OCI-M1 (cell line): ENCODE measurements around the gene NAPA.

Source experiments
- DNase-seq: peaks from one replicate; lab custom pipeline; 2025; lab: John Stamatoyannopoulos, UW

The NAPA gene

DNA sequence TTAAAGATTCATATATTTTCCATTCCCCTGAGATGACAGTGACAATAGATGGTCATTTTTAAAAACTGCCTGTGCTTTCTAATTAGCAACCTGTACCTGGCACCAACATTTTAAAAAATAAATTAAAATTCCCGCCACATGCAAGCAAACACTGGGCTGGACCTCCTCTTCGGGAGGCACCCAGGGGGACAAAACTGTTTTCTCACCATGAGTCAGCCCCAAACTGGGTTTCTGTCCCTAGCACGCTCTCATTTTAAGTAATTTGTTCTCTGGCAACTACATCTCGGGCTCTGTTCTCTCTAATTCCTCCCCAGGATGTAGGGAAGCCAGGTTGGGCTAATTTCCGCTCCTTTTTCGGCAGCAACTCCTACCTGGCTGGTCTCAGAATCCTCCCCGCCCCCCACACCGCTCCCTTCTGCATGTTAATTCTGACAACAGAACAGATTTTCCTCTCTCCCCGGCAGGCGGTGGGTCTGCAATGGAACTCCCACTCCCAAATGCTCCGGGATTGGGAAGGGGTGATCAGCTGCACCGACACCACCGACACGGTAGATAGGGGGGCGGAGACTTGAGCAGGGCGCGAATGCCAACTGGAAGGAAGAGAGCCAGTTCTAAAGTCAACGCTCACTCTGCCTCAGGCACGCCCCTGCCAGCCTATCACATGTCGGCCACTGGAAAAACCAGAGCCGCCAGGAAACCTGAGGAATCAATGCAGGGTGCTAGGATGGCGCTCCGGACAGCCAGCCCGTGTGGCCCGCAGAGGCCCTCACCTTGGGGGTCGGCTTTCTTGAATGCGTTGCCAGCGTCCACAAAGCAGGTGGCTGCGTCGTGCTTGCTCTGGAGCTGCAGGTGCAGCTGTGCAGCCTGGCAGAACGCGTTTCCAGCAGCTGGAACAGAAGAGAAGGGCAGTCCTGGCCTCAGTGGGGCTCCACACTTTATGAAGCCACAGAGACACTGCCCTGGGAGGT lies 14.7 kb downstream of the NAPA start:
- DNase-seq: no peak

DNA sequence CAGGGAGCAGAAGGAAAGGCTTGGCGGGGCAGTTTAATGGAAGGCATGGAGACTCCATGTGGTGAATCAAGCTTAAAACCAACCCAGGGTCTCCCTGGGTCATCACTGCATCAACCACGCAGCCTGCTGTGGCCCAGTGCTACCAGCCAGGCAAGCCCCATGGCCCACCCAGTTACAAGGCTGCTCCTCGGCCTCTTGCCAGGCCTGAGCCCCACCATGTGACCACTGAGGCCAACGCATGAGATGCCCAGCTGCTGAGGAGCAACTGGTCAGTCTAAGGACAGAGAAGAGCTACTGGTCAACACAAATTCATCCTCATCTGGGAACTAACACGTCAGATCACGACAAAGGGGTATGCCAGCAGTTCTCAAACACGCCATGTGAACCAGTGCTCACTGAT lies 15.5 kb downstream of the NAPA start:
- no peak for DNase-seq

DNA sequence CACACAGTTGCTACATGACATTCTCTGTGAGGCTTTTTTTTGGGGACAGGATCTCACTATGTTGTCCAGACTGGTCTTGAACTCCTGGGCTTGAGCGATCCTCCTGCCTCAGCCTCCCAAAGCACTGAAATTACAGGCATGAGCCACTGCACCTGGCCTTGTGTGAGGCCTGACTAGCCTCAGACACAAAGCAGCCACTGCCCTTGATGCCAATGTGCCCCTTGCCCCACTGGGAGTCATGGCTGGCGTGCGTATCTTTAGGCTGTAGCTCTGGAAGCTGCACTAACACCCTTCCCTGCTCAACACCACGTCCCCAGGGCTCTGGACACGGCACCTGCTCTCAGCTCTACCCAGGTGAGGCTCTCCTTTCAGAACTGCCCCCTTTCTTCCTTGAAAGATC lies 16.3 kb downstream of the NAPA start:
- no peak for DNase-seq

DNA sequence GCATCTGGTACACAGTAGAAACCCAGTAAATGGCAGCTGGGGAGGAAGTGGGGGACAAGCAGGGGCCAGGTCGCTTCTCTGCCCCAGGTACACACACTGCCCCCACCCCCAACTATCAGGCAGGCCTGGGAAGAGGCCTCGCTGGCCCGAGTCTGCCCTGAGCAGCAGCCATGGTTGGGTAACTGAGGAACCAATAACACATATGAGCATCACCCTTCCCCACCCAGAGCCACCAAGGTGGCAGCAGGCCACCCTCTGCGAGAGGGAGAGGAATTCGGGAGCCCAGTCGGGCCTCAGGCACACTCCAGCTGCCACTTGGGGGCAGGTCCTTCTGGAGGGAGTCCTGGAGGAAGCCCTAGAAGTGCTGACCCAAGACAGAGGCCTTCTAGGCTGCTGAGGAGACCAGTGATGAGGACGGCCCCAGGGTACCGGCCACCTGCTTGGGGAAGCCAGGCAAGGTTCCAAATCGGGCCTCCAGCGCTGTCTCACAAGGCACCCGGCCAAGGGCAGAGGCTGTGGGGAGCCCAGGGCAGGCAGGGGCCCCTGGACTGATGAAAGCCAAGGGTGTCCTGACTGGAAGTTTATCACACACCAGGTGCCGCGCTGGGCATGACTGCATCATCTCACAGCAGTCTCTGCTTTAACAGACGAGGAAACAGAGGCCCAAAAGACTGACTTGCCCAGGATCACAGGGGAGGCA lies 16.9 kb downstream of the NAPA start:
- no peak for DNase-seq

DNA sequence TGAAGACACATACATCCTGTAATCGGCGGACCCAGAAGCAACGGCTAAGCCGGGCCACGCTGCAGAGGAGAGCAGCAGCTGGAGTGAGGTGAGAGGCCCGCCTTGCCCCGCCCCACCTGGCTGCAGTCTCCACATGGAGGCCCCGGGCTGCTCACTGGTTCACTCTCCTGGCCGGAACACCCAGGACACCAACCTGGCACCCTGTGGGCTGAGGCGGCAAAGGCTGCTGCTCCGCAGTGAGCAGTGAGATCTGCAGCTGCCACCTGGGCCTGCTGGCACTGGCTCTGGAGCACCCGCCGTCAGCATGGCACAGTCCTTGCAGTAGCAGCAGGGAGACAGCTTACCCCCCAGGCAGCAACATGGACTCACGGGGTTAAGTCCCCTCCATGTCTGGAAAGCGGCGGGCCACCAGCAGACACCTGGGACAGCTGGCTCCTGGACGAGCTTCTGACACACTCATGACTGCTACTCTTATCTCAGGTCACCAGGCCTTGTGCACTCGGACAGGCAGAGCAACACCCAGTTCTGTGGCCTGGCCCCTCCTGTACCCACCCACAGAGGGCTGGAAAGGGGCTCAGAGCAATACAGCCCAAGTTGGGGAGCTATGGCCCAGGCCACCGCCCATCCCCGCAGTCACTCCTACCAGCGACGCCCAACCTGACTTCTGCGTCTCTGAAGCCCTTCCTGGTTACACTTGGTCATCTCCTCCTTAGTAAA lies 17.7 kb downstream of the NAPA start:
- DNase-seq: peak; percentile 23

DNA sequence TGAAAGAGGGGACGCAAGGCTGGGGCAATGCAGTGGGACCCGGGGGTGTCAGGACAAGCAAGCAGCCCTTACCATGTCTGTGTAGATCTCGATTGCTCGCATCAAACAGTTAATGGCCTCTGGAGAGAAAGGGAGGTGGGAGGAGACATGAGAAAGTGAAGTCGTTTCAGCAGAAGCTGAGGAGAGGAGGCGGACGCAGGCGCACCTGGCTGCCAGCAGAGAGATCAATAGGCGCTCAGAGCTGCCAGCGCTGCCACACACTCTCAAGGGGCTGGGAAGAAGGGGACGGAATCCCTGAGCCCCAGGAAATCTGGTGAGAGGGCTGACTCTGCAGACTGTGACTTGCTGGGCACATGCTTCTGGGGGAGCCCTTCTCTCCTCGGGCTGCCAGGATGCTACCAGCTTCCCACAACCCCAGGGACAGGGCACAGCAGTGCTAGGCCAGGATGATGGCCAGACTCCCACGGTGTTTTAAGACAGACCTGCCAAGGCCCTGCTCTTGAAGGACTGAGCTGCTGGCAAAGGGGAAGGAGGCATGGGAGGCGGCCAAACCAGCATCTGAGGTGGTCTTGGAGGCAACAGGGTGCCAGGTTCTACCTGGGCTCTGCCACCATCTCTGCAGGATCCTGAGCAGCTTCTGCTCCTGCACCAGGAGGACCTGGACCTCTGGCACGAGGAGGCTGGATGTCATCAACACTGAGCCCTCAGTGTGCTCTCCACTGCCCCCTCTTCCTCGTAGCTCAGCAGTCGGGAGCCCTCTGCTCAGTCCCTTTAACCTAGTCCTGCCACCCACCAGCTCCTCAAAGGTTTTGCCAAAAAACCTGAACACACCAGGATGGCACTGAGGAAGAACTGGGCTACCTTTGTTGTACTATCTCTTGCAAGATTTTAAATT lies 19.1 kb downstream of the NAPA start:
- no peak for DNase-seq

DNA sequence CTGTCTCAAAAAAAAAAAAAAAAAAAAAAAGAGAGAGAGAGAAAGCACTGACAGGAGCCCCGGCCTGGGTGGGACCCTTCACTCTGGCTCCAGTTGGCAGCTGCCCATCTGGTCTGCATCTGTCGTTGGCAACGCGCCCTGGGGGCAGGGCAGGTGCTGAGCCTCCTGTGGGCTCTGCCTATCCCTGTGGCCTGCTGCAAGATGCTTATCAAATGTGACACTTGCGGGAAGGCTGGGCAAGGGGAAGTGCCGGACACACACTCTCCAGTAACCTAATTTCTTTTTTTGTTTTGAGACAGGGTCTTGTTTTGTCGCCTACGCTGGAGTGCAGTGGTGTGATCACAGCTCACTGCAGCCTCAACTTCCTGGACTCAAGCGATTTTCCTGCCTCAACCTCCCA lies 20.1 kb downstream of the NAPA start:
- DNase-seq: peak; percentile 81

DNA sequence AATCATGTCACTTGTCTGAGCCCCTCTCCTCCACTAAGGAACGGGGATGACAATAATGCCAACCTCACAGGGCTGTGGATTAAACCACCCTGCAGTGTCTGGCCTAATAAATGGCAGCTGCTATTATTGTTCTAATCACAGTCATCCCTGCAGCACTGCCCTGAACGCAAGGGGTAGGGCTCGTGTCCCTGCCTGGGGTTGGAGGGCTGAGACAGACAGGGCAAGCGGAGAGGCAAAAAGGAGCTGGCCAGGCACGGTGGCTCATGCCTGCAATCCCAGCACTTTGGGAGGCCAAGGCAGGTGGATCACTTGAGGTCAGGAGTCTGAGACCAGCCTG lies 20.7 kb downstream of the NAPA start:
- no peak for DNase-seq

DNA sequence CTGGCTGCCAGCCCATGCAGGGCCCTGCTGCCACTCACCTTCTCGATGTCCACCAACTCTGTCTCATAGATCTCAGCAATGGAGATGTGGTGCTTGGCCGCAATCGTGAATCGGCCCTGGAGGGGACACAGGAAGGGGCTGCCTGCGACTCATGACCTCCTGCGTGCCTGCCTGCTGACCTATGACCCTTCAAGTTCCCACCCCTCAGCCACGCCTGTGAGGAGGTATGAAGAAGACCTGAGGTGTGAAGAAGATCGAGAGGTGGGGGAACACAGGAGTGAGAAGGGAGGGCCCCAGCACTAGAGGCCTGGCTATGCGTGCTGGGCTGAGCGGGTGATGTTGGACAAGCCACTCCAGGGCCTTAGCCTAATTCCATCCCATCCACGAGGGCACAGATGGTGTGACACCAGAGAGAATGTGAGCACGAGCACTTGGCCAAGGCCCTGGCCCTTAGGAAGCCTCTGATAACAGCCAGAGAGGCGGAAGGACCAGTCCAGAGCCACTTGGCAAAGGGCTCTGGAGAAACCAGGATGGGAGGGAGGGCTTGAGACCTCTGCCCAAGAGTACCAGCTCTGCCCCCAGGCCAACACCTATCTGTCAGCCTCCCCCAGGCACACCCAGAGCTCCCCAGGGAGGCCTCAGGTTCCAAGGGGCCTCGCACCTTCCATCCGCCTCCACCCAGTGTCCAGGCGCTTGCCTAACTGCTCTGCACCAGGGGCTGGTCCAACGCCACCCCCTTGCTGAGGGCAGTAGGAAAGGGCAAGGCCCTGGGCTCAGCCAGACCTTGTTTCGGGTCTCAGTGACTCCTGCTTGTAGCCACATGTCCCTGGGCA lies 21.3 kb downstream of the NAPA start:
- no peak for DNase-seq

DNA sequence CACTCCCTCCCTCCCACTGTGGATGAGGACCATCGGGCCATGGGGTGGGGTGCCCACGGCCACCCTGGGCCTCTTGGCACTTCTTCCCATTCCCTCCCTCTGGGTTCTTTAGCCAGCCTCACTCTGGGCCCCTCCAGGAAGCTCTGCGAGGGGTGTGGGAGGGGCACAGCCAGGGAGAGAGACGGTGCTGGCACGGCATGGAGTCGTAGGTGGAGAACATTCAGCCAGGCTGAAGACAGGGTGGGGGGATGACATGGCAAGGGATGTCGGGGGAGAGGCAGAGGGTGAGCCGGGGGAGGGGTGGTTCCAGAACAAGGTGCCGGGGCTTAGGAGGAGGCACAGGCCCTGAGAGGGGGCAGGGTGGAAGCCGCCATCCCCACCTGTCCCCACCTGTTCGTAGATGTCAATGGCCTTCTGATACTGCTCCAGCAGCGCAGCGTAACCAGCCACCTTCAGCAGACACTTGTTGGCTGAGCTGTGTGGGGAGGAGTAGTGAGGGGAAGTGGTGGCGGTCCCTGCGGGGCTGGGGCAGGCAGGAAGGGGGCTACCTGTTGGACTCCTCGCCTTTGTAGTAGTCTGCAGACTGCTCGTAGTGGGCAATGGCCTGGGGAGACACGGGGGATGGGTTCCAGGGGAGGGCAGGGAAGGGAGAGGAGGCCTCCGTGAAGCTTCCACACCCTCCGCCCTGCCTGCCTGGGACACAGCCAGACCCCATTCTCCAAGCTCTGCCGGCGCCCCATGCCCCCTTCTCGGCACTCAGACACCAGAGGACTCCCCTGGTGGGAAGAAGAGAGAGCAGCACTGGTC lies 22.1 kb downstream of the NAPA start:
- DNase-seq: no peak

DNA sequence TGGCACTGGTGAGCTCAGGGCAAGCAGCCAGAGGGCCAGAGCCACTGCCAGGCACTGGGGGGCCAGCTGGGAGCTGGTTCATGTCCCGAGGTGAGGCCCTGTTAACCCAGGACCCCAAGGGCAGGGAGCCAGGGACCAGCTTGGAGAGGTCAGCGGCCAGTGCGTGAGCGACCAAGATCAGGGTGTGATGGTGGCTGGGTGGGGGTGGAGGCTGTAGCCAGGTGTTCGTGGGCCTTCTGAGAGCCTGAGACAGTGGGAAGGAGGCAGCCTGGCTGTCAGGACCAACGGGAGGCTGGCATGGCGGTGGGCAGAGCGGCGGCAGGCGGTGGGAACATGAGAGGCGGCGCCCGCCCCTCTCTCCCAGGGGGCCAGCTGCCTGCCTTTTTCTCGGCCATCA lies 22.7 kb downstream of the NAPA start:
- DNase-seq: no peak

DNA sequence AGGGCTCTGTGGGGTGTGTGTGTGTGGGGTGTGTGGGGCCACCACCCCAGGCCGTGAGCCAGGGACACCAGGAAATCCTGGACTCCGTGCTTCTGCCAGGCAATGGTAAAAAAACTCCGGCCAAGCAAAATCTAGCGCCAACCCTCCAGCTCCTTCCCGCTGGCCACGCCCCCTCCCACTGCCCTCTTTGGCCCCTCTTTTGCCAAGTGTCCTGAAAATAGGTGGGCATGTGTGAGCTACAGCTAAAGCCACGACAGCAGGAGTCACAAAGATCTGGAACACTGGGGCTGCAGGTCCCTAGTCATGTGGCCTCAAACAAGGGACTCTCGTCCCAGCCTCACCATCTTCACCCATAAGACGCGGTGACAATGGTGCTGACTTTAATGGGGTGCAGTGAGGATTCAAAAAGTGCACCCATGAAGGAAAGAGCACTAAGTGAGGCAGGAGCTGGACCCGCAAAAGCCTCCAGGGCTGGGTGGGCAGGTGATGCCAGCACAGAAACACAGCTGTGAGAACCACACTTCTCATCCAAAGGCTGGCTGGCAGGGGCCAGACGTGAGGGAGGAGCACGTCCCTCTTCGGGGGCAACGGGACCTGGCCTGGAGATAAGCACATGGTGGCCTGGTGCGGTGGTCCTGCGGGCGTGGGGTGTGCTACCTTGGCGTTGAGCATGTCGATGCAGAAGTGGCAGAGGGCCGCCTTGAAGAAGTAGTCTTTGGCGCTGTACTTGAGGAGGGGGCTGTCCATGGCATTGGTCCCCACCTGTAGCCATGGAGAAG lies 23.3 kb downstream of the NAPA start:
- DNase-seq: no peak

DNA sequence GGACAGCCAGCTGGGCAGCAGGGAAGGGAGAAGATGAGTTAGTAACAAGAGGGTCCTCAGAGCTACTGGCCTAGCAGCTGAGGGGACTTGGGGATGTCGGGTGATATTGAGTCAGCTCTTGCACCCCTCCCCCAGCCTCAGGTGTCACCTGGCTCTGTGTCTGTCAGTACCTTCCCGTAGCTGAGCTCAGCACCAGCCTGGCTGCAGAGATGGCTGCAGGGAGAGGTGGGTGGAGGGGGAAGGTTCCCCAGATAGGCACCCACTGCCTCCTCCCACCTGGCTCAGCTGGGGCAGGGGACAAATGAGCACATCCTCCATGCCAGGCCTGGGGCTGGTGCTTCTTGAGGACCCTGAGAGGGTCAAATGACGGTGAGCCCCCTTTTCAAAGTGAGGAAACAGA lies 24.0 kb downstream of the NAPA start:
- no peak for DNase-seq

DNA sequence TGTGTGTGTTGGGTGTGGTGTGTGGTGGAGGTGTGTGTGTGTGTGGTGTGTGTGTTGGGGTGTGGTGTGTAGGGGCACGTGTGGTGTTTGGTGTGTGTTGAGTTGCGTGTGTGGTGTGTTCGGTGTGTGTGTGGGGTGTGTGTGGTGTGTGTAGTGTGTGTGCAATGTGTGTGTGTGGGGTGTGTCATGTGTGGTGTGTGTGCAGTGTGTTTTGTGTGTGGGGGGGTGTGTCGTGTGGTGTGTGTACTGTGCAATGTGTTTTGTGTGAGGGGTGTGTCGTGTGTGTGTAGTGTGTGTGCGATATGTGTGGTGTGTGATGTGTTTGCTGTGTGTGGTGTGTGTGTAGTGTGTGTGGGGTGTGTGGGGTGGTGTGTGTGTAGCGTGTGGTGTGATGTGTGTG lies 24.8 kb downstream of the NAPA start:
- DNase-seq: no peak

DNA sequence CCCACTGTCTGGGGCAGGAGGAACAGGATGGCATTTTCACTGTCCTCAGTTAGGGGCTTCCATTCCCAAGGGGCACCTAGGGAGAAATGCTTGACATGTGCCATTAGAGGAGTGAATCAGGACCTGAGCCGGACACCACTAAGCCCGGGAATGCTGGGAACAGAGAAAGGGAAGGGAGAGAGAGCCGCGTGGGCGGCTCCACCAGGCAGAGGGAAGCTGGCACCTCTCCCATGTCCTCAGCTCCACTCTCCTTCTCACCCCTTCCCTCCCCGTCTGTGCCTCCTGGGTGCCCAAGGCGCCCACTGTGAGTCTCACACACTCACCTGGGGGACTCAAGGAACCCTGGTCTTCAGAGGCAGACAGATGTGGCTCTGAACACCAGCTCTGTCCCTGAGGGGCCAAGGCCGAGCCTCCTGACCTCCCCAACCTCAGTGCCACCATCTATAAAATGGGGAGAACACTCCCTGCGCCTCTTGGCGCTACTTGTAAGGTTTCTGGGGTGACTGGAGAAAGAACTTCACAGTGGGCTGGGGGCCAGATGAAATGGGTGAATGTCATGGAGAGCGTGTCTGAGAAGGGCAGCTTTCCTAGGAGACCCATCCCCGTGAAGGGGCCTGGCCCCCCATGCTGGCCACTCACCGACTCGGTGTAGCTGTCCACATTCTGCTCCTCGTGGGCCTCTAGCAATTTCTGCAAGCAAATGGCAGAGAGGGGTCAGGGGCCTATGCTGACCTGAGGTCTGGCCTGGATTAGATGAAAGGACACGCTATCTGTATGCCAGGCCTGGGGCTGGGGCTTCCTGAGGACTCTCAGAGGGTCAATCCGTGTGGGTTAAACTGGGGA lies 25.6 kb downstream of the NAPA start:
- DNase-seq: no peak

DNA sequence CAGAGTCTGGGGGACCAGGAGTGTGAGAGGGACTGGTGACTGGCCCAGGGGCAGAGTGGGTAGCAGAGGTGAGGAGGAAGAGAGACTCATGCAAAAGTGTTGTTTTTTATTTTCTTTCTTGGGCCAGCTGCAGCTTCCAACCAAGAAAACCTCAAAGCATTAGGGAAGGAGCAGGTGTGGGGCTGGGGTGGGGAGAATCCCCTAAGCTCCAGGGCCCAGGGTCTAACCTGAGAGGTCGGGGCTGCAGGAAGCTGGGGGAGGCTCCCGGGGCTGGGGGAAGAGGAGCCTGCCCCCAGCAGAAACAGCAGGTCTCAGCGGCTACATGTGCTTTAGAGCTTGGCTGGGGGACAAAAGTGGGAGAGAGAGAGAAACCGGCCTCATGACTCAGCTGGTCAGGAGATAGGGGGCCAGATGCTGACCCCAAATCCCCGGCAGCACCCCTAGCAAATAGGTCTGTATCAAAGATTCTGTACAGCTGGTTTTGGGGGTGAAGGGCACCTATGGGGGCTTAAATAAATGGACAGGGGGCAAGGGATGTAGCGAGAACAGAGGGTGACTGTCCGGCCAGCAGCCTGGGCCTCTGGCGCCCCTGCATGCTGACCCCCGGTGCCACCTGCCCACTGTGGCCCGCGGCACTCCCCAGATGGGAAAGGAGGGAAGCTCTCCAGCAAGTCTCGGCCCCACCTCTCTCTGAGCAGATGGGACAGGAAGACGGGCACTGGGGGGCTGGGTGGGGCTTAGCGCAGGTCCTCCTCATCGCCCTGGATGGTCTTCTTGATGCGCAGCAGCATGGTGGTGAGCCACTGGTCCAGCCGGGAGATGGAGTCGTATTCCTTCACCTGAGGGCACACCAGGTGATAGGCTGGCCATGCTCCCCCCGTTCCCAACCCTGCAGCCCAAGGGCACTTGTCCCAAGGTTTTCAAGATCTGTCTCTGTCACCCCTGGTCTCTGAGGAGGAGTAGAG lies 27.0 kb downstream of the NAPA start:
- DNase-seq: no peak

DNA sequence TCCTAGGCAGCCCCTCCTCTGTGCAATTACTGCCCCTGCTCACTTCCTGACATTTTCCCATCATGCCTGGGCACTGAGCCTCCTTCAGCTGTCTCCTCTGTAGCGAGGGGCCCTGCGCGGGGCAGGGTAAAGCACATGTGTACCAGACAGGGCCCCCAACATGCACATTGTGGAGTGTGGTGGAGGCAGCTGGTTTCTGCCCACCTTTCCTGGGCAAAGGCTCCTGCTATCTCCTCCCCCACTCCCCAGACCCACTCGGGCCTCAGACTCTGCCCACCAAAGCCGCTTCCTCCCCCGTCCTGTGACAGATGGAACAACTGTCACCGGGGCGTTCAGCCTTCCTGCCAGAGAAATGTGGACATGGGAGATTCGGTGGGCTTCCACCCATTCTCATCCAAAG lies 28.0 kb downstream of the NAPA start:
- DNase-seq: no peak
